Stimulated activated CD4-positive, alpha-beta T cell treated with anti-CD3 and anti-CD28 coated beads, Interleukin-15, amount 100 ng/mL, for 24 hours (primary cell): ENCODE results near the gene PGA3.
"Not testable (repeated sequence)": the region's sequence is repeated elsewhere in the genome, so short reads cannot be mapped to it uniquely, and the experiment has no call there.

Experiments
- DNase-seq: peaks from one replicate; pipeline ENCODE4 v3.0.0-alpha.2; 2020

The PGA3 gene

DNA sequence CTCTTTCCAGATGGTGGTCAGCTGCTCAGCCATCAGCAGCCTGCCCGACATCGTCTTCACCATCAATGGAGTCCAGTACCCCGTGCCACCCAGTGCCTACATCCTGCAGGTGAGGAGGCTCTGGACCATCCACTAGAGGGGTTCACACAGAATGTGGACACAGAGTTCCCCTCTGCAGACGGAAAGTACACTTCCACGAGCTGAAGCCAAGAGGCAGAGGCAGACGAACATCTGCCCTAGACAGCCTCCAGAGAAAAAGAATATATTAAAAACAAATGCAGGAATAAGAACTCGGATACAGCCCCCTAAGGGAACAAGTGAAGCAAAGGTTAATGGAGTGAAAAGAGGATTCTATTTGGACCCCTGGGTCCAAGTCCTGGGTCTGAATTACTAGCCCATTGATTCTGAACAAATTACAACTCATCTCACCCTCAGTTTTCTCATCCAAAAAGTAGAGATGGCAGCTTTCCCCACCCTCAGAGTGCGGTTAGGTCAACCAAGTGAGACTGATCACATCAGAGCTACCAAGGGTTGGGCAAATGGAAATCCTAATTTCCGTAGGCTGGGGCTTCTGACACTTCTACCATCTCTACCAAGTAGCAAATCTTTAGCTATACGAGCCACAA lies 8.1 kb downstream of the PGA3 start:
- not testable (repeated sequence) for DNase-seq

GRCh38 chr11:61212202-61212601 lies 8.9 kb downstream of the PGA3 start:
- not testable (repeated sequence) for DNase-seq

- not testable (repeated sequence) for DNase-seq
Measured at GRCh38 chr11:61213711-61214324, 10.5 kb downstream of the PGA3 start.

GRCh38 chr11:61218306-61218705 lies 15.0 kb downstream of the PGA3 start:
- not testable (repeated sequence) for DNase-seq

- DNase-seq, result not testable (repeated sequence)
Measured at GRCh38 chr11:61219016-61219415, 15.7 kb downstream of the PGA3 start.

- not testable (repeated sequence) for DNase-seq
Measured at GRCh38 chr11:61222047-61222446, 18.7 kb downstream of the PGA3 start, which contains the start of gene PGA4. TSS of gene PGA4 (plus strand) at chr11:61222347. CDS start at chr11:61222401, 54 bp downstream.

DNA sequence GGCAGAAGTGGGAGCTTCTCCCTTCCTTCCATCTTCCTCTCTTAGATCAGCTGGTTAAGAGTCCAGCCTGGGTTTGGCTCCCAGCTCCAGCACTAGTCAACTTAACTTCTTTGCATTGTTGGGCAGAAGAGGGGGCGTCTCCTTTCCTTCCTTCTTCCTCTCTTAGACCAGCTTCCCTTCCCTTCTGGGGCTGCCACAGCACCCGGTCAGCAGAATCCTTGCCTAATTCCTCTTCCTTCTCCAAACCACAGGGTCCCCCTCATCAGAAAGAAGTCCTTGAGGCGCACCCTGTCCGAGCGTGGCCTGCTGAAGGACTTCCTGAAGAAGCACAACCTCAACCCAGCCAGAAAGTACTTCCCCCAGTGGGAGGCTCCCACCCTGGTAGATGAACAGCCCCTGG lies 19.4 kb downstream of the PGA3 start:
- DNase-seq, result not testable (repeated sequence)

DNA sequence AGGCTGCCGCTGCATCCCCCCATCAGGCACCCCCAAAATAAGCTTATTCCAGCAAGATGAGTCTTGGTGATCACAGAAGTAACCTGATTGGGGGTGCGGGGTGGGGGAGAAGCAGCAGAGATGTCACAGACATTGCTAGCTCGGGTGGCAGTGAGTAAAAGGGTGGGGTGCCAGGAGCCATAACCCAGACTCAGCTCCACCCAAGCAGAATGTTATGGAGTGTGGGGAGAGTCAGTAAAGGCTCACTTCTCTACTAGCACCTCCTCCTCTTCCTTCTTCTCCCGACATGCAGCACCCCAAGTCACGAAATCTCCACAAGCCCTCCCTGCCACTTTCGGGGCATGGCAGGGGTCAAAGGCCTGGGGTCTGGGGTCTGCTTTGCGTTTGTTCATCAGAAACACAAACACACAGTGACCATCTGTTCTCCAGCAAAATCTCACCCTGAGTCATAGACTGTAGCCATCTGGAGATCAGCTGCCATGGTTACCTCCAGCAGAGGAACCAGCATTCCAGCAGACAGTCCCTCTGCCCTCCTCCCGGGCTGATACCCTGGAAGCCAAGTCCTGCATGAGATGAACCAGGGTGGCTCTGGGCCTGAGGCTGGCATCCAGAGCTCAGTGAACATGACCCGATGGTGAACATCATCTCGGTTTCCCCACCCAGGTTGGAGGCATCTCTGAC lies 23.3 kb downstream of the PGA3 start:
- DNase-seq, result not testable (repeated sequence)

GRCh38 chr11:61229458-61229857 lies 26.1 kb downstream of the PGA3 start:
- DNase-seq, result not testable (repeated sequence)

DNA sequence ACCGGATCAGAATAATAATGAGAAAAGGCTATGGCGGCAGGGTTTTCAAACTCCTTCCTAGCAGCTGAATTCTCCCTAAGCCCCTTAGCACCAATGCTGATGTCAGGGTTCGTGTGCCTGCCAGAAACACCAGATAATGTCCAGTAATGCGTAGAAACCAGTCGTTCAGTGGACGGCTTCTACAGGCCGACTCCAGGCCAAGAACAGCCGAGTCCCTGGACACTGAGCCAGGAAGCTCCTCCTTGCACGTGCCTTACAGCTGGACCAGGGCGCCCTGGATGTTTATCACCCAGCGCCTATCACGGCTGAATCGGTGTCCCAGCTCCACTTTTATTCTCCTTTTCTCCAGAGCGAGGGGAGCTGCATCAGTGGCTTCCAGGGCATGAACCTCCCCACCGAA lies 27.7 kb downstream of the PGA3 start:
- DNase-seq, result not testable (repeated sequence)

- not testable (repeated sequence) for DNase-seq
Measured at GRCh38 chr11:61231585-61231984, 28.3 kb downstream of the PGA3 start.

- DNase-seq, result not testable (repeated sequence)
Measured at GRCh38 chr11:61232548-61233145, 29.3 kb downstream of the PGA3 start.

DNA sequence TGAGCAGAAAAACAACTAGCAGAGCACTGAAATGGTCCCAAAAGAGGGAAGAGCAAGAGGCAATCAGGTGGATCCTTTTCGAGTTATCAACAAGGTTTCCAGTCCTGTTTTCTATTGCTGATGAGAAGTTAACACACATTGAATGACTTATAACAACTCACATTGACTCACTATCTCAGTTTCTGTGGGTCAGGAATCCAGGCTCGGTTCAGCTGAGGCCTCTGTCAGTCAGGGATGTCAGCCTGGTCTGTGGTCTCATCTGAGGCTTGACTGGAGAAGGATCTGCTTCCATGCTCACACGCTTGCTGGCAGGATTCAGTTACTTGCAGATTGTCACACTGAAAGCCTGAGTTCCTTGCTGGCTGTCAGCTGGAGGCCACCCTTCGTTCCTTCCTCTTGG lies 33.8 kb downstream of the PGA3 start:
- not testable (repeated sequence) for DNase-seq

DNA sequence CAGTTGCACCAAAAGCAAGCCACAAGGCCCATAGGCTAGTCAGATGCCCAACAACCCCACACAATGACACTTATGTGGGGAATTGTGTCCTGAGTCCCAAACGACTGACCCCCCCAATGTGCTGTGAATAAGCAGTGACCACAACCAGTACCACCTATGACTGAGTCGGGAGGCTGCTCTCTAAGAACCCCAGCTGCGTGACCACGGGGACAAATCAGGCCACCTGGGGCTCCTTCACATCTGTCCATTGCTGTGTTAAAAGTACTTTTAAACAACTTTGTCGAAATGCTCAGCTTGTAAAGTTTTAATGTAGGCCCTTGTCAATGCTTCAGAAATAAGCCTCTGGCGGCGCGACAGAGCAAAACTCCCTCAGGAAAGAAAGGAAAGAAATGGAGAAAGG lies 37.0 kb downstream of the PGA3 start:
- not testable (repeated sequence) for DNase-seq

DNA sequence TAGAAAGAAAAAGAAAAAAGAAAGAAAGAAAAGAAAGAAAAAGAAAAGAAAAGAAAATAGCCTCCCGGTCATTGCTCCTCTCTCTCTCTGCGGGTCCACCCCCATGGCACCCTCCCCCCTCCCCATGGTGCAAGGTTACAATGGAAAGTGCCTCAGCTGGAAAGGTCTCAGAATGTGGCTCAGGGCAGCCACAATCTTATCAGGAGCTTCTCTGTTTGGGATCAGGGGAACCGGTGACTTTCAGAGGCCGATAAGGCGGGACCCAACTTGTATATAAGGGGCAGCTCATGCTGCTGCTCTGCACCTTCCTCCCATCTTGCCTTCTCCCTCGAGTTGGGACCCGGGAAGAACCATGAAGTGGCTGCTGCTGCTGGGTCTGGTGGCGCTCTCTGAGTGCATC lies 37.6 kb downstream of the PGA3 start, which contains the start of gene PGA5:
Gene PGA5, plus strand, starts transcription at position 301 of the 400 bp plus-strand sequence. Its CDS starts 52 bp downstream, at position 353.
- not testable (repeated sequence) for DNase-seq

DNA sequence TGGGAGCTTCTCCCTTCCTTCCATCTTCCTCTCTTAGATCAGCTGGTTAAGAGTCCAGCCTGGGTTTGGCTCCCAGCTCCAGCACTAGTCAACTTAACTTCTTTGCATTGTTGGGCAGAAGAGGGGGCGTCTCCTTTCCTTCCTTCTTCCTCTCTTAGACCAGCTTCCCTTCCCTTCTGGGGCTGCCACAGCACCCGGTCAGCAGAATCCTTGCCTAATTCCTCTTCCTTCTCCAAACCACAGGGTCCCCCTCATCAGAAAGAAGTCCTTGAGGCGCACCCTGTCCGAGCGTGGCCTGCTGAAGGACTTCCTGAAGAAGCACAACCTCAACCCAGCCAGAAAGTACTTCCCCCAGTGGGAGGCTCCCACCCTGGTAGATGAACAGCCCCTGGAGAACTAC lies 38.2 kb downstream of the PGA3 start:
- DNase-seq, result not testable (repeated sequence)

DNA sequence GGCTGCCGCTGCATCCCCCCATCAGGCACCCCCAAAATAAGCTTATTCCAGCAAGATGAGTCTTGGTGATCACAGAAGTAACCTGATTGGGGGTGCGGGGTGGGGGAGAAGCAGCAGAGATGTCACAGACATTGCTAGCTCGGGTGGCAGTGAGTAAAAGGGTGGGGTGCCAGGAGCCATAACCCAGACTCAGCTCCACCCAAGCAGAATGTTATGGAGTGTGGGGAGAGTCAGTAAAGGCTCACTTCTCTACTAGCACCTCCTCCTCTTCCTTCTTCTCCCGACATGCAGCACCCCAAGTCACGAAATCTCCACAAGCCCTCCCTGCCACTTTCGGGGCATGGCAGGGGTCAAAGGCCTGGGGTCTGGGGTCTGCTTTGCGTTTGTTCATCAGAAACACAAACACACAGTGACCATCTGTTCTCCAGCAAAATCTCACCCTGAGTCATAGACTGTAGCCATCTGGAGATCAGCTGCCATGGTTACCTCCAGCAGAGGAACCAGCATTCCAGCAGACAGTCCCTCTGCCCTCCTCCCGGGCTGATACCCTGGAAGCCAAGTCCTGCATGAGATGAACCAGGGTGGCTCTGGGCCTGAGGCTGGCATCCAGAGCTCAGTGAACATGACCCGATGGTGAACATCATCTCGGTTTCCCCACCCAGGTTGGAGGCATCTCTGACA lies 42.1 kb downstream of the PGA3 start:
- DNase-seq, result not testable (repeated sequence)

DNA sequence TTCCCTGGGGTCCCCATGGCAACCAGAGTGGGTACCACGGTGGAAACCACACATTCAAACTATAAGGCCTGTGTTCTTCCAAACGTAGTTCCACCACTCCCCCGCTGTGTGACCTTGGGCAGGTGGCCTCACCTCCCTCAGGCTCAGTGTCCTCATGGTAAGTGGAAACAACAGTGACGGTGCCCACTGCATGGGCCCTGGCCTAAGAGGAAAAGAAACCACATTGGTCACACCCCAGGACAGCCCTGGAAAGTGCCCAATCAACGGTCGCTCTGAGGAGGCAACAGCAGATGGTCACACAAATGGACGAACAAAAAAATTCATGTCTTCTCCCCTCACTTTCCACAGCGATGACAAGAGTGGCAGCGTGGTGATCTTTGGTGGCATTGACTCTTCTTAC lies 44.8 kb downstream of the PGA3 start:
- not testable (repeated sequence) for DNase-seq

- not testable (repeated sequence) for DNase-seq
Measured at GRCh38 chr11:61249201-61249600, 45.9 kb downstream of the PGA3 start.

DNA sequence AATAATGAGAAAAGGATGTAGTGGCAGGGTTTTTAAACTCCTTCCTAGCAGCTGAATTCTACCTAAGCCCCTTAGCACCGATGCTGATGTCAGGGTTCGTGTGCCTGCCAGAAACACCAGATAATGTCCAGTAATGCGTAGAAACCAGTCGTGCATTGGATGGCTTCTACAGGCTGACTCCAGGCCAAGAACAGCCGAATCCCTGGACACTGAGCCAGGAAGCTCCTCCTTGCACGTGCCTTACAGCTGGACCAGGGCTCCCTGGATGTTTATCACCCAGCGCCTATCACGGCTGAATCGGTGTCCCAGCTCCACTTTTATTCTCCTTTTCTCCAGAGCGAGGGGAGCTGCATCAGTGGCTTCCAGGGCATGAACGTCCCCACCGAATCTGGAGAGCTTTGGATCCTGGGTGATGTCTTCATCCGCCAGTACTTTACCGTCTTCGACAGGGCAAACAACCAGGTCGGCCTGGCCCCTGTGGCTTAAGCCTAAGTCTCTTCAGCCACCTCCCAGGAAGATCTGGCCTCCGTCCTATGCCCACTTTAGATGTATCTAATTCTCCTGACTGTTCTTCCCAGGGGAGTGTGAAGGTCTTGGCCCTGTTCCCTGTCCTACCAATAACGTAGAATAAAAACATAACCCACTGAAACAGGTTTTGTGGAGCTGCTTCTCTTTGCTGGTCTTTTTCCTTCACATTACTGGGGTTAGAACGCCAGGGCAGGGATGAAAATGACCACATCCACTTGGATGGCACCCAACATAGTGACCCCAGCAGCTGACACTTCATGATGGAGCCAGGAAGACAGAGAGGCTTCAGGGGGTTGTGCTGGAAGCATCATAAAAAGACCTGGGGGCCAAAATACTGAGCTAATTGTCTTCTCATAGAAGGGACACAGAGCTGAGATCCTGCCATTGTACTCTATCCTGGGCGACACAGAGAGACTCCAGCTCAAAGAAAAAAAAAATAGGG lies 47.8 kb downstream of the PGA3 start:
- DNase-seq, result not testable (repeated sequence)

DNA sequence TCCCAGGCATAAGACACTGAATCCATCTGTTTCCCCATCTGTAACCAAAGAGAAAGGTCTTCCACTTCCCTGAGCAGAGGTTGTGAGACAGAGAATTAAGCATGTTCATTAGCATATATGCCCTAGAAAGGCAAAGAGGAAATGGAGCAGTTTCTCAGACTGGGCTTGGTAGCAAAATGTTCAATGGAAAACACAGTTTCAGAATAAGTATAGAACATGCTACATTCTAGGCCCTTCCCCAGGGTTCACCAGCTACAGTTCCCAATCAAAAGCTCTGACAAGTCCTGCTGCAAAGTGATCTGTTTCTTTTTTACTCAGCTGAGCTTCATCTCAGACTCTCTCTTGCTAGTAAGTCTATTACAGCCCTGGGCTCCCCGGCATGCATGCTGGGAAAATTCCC lies 49.0 kb downstream of the PGA3 start:
- not testable (repeated sequence) for DNase-seq
